Raji (cell line): ENCODE data around the gene CKAP5.

ENCODE experiments used
- POLR2A ChIP-seq: IDR thresholded peaks from 2 replicates; pipeline ENCODE4 v1.6.1; 2011; ENCODE audit warnings: low read depth, low read length, control low read depth; ENCODE audit not compliant: insufficient read depth

CKAP5 gene

DNA sequence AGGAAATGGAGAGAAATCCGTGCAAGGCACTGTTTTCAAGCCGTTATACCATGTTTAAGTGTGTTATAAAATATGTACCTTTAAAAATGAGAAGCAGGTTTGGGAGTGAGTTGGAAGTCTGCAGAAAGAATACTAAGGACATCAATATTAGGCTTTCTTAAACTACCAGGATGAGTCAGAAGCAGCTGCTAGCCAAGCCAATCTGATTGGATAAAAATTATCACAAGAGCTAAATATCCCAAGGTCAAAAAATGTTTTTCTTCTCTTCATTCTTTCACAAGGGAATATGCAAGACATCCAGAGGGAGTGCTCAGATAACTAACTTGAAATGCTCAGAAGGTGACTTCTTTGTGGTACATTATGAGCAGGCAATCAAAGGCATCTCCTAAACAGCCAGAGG, 19.3 kb upstream of the CKAP5 start:
- TF ChIP-seq POLR2A: no peak

DNA sequence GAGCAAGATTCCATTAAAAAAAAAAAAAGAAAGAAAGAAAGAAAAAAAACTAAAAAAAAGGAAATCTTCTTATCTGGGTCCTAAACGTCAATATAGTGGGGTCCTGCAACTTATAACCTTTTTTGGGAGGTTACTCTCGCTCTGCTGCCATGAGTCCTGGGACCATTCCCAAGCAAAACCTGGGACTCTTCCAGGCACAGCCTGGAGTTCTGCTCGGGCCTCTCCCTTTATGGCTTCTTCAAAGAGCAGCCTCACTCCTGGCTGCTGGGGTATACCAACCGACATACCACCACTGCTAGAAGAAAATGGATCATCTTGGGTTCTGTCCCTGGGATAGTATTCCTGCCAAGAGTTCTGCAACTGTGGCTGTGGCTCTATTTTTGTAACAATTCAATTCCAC, 14.1 kb upstream of the CKAP5 start:
- no peak for TF ChIP-seq POLR2A

DNA sequence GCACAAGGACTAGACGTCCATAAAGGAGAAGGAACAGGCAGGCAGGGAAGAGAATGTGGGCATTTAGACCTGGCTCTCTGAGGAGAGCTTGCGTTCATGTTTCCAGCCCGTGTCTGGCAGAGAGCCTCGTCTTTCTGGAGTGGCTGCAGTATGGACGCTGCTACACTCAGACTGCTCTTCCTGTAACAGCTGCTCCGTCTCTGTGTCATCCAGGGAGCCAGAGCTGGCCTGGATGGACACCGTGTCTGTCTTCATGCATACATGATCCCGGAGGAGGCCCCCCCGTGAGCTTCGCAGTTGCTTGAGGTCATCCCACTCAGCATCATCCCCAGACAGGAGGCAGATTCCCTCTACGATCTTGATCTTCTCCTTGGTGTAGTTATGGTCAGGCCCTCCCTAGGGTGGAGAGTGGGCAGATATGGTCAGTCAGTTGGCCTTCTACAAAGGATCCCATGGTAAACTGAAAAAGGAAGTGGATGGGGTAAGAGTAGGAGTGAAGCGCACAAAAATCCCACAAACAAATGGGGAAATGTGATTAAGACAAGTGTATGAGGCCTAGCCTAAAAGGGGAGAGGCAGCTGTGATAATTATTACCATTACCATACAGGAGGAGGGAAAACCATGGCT, 13.0 kb upstream of the CKAP5 start:
- no peak for TF ChIP-seq POLR2A

DNA sequence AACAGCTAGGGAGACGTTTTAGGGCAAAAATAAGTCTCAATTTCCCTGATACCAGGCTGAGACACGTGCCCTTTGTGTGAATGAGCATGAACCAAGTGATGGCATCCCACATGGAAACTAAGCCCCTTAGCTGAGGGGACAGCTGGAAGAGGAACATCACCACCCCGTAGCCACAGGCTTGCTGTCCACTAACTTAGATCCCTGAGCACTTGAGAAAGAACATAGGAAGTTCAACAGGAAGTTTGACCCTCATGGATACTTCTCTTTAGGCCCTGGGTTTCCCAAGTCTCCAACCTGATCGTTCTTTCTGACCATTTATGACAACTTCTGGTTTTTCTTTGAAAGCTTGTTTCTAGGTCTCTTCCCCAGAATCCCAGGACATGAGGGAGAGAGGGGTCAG, 11.6 kb upstream of the CKAP5 start:
- no peak for TF ChIP-seq POLR2A

DNA sequence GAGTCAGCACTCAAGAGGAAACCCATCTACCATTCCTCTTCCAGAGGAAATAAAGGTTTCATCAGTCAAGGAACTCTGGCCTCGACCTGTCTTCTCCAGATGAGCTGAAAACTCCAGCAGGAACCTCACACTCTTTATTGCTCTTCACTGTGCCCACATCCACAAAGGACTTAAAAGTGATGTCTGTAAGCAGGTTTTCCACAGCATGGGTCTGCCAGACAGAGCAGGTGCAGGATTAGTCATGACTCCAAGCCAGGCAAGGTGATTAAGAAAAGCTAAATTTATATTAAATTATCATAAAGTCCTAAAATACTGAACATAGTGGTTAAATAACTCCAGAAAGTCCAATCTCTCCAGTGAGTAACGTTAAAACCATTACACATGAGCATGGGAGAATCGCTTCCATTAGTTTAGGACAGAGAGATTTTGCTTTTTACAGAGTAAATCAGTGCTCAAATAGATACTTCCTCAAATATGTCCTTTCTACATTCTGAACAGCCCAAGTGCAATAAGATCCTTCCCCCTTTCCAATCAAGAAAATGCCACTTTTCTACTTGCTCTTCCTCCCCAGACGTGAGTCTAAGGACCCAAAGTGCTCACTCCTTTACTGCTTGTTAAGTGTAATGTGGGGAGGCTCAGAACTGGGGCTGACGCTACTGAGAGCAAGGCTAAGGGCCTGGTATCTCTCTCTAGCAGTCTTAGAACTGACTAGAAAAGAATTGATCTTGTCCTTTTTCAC, 10.7 kb upstream of the CKAP5 start:
- no peak for TF ChIP-seq POLR2A

DNA sequence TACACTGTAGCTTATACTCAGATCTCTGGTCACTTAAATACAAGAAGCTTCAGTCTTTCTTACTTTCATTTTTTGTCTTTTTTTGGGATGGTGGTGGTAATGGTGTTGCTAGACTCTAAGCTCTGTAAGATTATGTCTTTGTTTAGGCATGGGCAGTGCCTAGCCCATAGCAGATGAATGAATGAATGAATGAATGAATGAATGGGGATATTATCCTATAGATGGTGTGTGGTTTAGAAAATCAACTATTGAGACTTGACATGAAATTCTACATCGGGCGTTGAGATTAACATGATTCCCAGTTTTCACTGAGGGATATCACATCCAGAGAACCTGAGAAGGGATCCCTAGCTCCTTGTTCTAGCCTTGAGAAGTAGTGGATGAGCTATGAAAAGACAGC, 9.8 kb upstream of the CKAP5 start:
- TF ChIP-seq POLR2A: no peak

GRCh38 chr11:46855167-46855566, 9.1 kb upstream of the CKAP5 start:
- no peak for TF ChIP-seq POLR2A

GRCh38 chr11:46850829-46851380, 4.8 kb upstream of the CKAP5 start:
- TF ChIP-seq POLR2A: no peak

DNA sequence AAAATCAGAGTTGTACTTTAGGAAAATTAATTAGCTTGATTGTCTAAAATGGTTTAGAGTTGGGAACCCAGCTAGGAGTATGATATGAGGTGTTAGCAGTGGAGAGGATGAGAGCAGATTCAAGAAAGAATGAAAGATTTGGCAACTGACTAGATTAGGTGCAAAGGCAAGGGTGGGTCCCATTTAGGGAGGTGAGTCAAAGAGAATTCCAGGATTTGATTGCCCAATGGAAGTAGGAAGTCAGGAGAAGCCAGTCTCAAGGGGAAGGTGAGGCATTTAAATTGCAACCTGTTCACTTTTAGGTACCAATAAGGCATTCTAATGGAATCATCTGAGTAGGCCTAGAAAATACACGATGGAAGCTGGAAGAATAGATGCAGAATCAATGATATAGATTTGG, 3.6 kb upstream of the CKAP5 start:
- no peak for TF ChIP-seq POLR2A

DNA sequence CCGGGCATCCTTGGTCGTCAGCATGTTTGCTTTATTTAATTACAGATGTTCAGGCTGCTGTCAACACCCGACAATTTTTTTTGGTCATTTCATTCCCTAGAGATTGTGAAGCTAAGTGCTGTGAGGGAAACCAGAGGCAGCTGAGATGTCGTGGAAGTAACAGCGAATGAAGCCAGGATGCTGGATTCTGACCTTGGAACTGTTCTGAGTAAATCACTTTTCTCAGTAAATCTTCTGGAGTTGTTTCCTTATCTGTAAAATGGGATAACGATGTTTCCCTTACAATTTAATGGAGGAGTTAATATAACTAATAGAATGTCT, 390 bp upstream of the CKAP5 start:
- no peak for TF ChIP-seq POLR2A

GRCh38 chr11:46845440-46845739, 690 bp downstream of the CKAP5 start:
- no peak for TF ChIP-seq POLR2A

GRCh38 chr11:46840116-46840515, 6.0 kb downstream of the CKAP5 start:
- no peak for TF ChIP-seq POLR2A

DNA sequence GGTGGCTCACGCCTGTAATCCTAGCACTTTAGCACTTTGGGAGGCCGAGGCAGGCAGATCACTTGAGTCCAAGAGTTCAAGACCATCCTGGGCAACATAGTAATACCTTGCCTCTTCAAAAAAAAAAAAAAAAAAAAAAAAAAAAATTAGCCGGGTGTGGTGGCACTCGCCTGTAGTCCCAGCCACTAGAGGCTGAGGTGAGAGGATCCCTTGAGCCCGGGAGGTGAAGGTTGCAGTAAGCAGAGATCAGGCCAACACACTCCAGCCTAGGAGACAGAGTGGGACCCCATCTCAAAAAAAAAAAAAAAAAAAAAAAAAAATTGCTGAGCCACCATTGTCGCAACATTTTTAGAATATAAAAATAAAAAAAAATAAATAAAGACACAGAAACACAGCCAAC, 7.6 kb downstream of the CKAP5 start:
- TF ChIP-seq POLR2A: no peak

DNA sequence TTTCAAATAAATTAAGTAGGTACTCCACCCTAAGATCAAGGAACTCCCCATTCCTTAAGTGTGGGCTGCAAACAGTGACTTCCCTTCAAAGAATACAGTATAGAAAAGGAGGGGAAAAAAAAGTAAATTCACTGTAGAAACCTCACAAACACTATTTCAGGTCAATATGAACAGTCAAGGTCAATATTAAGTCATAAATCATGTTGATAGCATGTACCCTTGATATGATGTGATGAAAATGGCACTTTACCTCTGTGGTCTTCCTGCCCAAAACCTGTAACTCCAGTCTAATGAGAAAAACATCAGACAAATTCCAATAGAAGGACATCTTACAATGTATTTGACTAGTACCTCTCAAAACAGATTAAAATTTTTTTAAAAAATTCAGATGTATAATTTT, 8.2 kb downstream of the CKAP5 start:
- no peak for TF ChIP-seq POLR2A

- TF ChIP-seq POLR2A: no peak
Observed at GRCh38 chr11:46836870-46837269, 9.2 kb downstream of the CKAP5 start.

- TF ChIP-seq POLR2A: no peak
Observed at GRCh38 chr11:46836431-46836830, 9.6 kb downstream of the CKAP5 start.

GRCh38 chr11:46835897-46836296, 10.2 kb downstream of the CKAP5 start:
- TF ChIP-seq POLR2A: no peak
